ENCODE results near the gene NPLOC4. TPM values are rescaled to one million over a fixed set of nuclear protein-coding genes. Genes with fewer than 3 reads are reported as not detected.

NPLOC4 gene
- total and polyA plus RNA-seq, 2 of the 13 experiments (the other 11 are each of a cell fraction or from before 2014, with no cell fraction given): 57.0 to 97.0 TPM

GRCh38 chr17:81631482-81631881 lies 5.4 kb downstream of the NPLOC4 start:
- peaks cover 19% of the 10 kb centered on the region for H4K20me1 ChIP-seq (ENCODE audit: insufficient read depth, low read length)
- POLR2A ChIA-PET: no interaction called here
- ATAC-seq: no peak
- CTCF ChIA-PET (ENCODE audit: low intra/inter-chr PET ratio, low total read pairs): no interaction called here
- TF ChIP-seq ETV6 (CRISPR knock-in tag; conservative IDR thresholded peaks at IDR 0.05) (no peak), BATF2 (CRISPR knock-in tag; IDR thresholded peaks at IDR 0.05) (no peak), RBFOX2 (IDR thresholded peaks at IDR 0.05; ENCODE audit: low read depth, low read length) (0 out of 2 replicates have a peak, but pooled peaks have one; percentile 25), FOXK1 (CRISPR knock-in tag; IDR thresholded peaks at IDR 0.05; ENCODE audit: borderline replicate concordance, low read depth) (no peak)
- no peaks in the 10 kb centered on the region for H3K9me3 ChIP-seq (ENCODE audit: low read length)
- H2AFZ ChIP-seq (ENCODE audit: low read length): no peak overlapping the region
- H3K36me3 ChIP-seq (replicated peaks in 1 of 2; ENCODE audit: control insufficient read depth in 1 of 2, insufficient read depth in 2 of 2, low read length in 2 of 2): peaks cover 9 to 37% of the 10 kb centered on the region in 2 experiments
- no TSS peak for BruUV-seq (replicated peaks)
- H3K9ac ChIP-seq (ENCODE audit: insufficient read depth, low read depth, low read length): no peak overlapping the region
- H3K4me3 ChIP-seq (replicated peaks in 1 of 3; ENCODE audit: insufficient read depth in 1 of 3, low read depth in 2 of 3, low read length in 3 of 3): no peak overlapping the region
- FAIRE-seq: no peak
- no peak overlapping the region for H3K4me2 ChIP-seq (ENCODE audit: low read depth, low read length)
- intact Hi-C loops (cut with micrococcal nuclease; ENCODE audit: unreplicated experiment): no loop called here
- H3K79me2 ChIP-seq (ENCODE audit: insufficient read depth, low read length): peaks cover 37% of the 10 kb centered on the region
- peaks cover 30% of the 10 kb centered on the region for H3K4me1 ChIP-seq (ENCODE audit: insufficient read depth, low read length)
- no peaks in the 10 kb centered on the region; a peak in 1 of 5 replicates for H3K27me3 ChIP-seq (ENCODE audit: control insufficient read depth in 1 of 2, insufficient read depth in 2 of 2, low read length in 2 of 2)
- no peak for DNase-seq (ENCODE audit: low spot score)
- in situ Hi-C loops (cut with HindIII; ENCODE audit: extremely low pct_ligation_motif_present, low pct_unique_long_range_greater_than_20kb): no loop called here
- 89% methylated on average over 7 of the region's 7 CpGs for WGBS (ENCODE audit: low lambda C conversion rate)
- no peak overlapping the region for H3K27ac ChIP-seq (ENCODE audit: extremely low read length, insufficient read depth, low read length)

- BruUV-seq (replicated peaks): no TSS peak
- H3K27me3 ChIP-seq (ENCODE audit: control insufficient read depth in 1 of 2, insufficient read depth in 2 of 2, low read length in 2 of 2): no peaks in the 10 kb centered on the region
- H4K20me1 ChIP-seq (ENCODE audit: insufficient read depth, low read length): peaks cover 7% of the 10 kb centered on the region
- no peak for TF ChIP-seq ZNF766 (CRISPR knock-in tag; IDR thresholded peaks at IDR 0.05; ENCODE audit: borderline replicate concordance)
- no peak for TF ChIP-seq NFKBIZ (CRISPR knock-in tag; IDR thresholded peaks at IDR 0.05)
- TF ChIP-seq SOX13 (IDR thresholded peaks at IDR 0.05): no peak
- TF ChIP-seq SOX13 (CRISPR knock-in tag; conservative IDR thresholded peaks at IDR 0.05 in 1 of 2, IDR thresholded peaks at IDR 0.05 in 1 of 2): no peak
- no peak for TF ChIP-seq KDM3A (CRISPR knock-in tag; IDR thresholded peaks at IDR 0.05; ENCODE audit: low read depth)
- no peak for TF ChIP-seq EZH2 (conservative IDR thresholded peaks at IDR 0.05; ENCODE audit: low read depth, low read length)
- no peak for TF ChIP-seq MAX (IDR thresholded peaks at IDR 0.05)
- no peak for TF ChIP-seq ZNF546 (CRISPR knock-in tag; conservative IDR thresholded peaks at IDR 0.05)
- TF ChIP-seq NKX3-1 (CRISPR knock-in tag; IDR thresholded peaks at IDR 0.05): no peak
- TF ChIP-seq E2F2 (CRISPR knock-in tag; IDR thresholded peaks at IDR 0.05; ENCODE audit: borderline replicate concordance): no peak
- H3K4me1 ChIP-seq (ENCODE audit: insufficient read depth, low read length): peaks cover 22% of the 10 kb centered on the region
- no peaks in the 10 kb centered on the region for H3K9me3 ChIP-seq (ENCODE audit: low read length)
- no peak overlapping the region for H3K9ac ChIP-seq (ENCODE audit: insufficient read depth, low read depth, low read length)
- 90% methylated on average over 8 of the region's 8 CpGs for WGBS (ENCODE audit: low lambda C conversion rate)
- DNase-seq (ENCODE audit: low spot score): no peak
- no peak overlapping the region for H3K4me3 ChIP-seq (replicated peaks in 1 of 3; ENCODE audit: insufficient read depth in 1 of 3, low read depth in 2 of 3, low read length in 3 of 3)
- H3K36me3 ChIP-seq (replicated peaks in 1 of 2; ENCODE audit: control insufficient read depth in 1 of 2, insufficient read depth in 2 of 2, low read length in 2 of 2): peaks cover 12 to 49% of the 10 kb centered on the region in 2 experiments
- intact Hi-C loops (cut with micrococcal nuclease; ENCODE audit: unreplicated experiment): no loop called here
- H3K4me2 ChIP-seq (ENCODE audit: low read depth, low read length): no peak overlapping the region
- POLR2A ChIA-PET: no interaction called here
- H3K79me2 ChIP-seq (ENCODE audit: insufficient read depth, low read length): peaks cover 25% of the 10 kb centered on the region
- no peak for FAIRE-seq
- in situ Hi-C loops (cut with HindIII; ENCODE audit: extremely low pct_ligation_motif_present, low pct_unique_long_range_greater_than_20kb): no loop called here
- no peak overlapping the region for H2AFZ ChIP-seq (ENCODE audit: low read length)
- no peak overlapping the region for H3K27ac ChIP-seq (ENCODE audit: extremely low read length, insufficient read depth, low read length)
- no peak for ATAC-seq
- CTCF ChIA-PET (ENCODE audit: low intra/inter-chr PET ratio, low total read pairs): no interaction called here
These were observed 6.6 kb downstream of the NPLOC4 start for GRCh38 chr17:81630274-81630673.

Data from HepG2 (cell line).